Loucy (cell line): ENCODE data around the gene FLVCR1.

ENCODE experiments used
- H2AFZ ChIP-seq: fragments of 200-600 bp; sonication (generic); 2 replicates; pipeline ENCODE4 v1.6.0; 2016; ENCODE audit warnings: antibody characterized with exemption, mild to moderate bottlenecking, low read length, moderate library complexity
- H3F3A ChIP-seq: fragments of 200-600 bp; 2 replicates; pipeline ENCODE4 v1.6.0; 2016; ENCODE audit warnings: antibody characterized with exemption, low read depth, mild to moderate bottlenecking
- H3K27me3 ChIP-seq: fragments of 200-600 bp; sonication (generic); 2 replicates; pipeline ENCODE4 v1.6.1; 2014; ENCODE audit warnings: low read length, mild to moderate bottlenecking; ENCODE audit not compliant: insufficient read depth, poor library complexity, severe bottlenecking
- H3K36me3 ChIP-seq: fragments of 200-600 bp; sonication (generic); 2 replicates; pipeline ENCODE4 v1.6.1; 2016; ENCODE audit warnings: low read length; ENCODE audit not compliant: insufficient read depth
- H3K4me1 ChIP-seq: fragments of 200-600 bp; sonication (generic); 2 replicates; pipeline ENCODE4 v1.5.1; 2014; ENCODE audit warnings: low read length, mild to moderate bottlenecking; ENCODE audit not compliant: insufficient read depth, poor library complexity, severe bottlenecking
- H3K4me2 ChIP-seq: fragments of 200-600 bp; sonication (generic); 2 replicates; pipeline ENCODE4 v1.6.0; 2014; ENCODE audit warnings: antibody characterized with exemption, low read length, low read depth, mild to moderate bottlenecking; ENCODE audit not compliant: poor library complexity, severe bottlenecking
- H3K4me3 ChIP-seq: fragments of 200-600 bp; sonication (generic); 2 replicates; pipeline ENCODE4 v1.5.1; 2014; ENCODE audit warnings: low read length, mild to moderate bottlenecking, mixed read lengths; ENCODE audit not compliant: poor library complexity, severe bottlenecking
- H3K79me2 ChIP-seq: fragments of 200-600 bp; sonication (generic); 2 replicates; pipeline ENCODE4 v1.6.1; 2014; ENCODE audit warnings: low read length; ENCODE audit not compliant: insufficient read depth
- H3K9ac ChIP-seq: fragments of 200-600 bp; sonication (generic); 2 replicates; pipeline ENCODE4 v1.6.0; 2014; ENCODE audit warnings: mild to moderate bottlenecking, low read depth, low read length, moderate library complexity; ENCODE audit not compliant: poor library complexity, severe bottlenecking
- H3K9me2 ChIP-seq: fragments of 200-600 bp; sonication (generic); replicated peaks from 2 replicates; pipeline ENCODE4 v1.6.1; 2016; ENCODE audit warnings: low read depth, low read length, mixed read lengths
- H3K9me3 ChIP-seq: fragments of 200-600 bp; sonication (generic); 2 replicates; pipeline ENCODE4 v1.6.1; 2014; ENCODE audit warnings: mild to moderate bottlenecking, antibody characterized with exemption, low read length, low read depth; ENCODE audit not compliant: insufficient read depth
- H4K20me1 ChIP-seq: fragments of 200-600 bp; sonication (generic); 2 replicates; pipeline ENCODE4 v1.6.0; 2014; ENCODE audit warnings: antibody characterized with exemption, low read length, mild to moderate bottlenecking; ENCODE audit not compliant: insufficient read depth, poor library complexity, severe bottlenecking
- EZH2phosphoT487 ChIP-seq: fragments of 200-600 bp; IDR thresholded peaks from 2 replicates; pipeline ENCODE4 v1.6.1; 2018; ENCODE audit warnings: antibody characterized with exemption, mild to moderate bottlenecking, moderate library complexity, borderline replicate concordance
- TF ChIP-seq, protein P1 (sequence below): fragments of 200-600 bp; sonication (generic); conservative IDR thresholded peaks from 2 replicates; pipeline ENCODE4 v1.5.1; 2014; ENCODE audit warnings: mild to moderate bottlenecking, antibody characterized with exemption, low read length

The FLVCR1 gene

DNA sequence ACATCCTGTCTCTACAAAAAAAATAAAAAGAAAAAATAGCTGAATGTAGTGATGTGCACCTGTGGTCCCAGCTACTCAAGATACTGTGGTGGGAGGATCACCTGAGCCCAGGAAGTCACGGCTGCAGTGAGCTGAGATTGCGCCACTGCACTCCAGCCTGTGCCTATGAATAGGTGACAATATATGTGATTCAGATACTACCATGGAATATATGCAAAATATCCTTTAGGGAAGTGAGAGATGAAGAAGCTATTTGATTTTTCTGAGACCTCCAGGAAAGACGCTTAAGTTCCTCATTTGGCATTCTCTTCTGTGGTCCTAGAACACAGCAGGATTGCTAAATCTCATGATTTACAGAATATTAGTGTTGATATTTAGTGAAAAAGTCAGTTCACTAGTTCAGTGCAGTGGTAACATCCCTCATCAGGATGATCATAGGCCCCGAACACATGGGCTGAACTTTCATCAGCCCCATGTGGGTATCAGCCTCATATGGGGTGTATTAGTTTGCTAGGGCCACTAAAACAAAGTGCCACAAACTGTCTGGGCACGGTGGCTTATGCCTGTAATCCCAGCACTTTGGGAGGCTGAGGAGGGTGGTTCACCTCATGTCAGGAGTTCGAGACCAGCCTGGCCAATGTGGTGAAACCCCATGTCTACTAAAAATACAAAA is 86.3 kb downstream of the FLVCR1 start:
- TF ChIP-seq, protein P1, sequence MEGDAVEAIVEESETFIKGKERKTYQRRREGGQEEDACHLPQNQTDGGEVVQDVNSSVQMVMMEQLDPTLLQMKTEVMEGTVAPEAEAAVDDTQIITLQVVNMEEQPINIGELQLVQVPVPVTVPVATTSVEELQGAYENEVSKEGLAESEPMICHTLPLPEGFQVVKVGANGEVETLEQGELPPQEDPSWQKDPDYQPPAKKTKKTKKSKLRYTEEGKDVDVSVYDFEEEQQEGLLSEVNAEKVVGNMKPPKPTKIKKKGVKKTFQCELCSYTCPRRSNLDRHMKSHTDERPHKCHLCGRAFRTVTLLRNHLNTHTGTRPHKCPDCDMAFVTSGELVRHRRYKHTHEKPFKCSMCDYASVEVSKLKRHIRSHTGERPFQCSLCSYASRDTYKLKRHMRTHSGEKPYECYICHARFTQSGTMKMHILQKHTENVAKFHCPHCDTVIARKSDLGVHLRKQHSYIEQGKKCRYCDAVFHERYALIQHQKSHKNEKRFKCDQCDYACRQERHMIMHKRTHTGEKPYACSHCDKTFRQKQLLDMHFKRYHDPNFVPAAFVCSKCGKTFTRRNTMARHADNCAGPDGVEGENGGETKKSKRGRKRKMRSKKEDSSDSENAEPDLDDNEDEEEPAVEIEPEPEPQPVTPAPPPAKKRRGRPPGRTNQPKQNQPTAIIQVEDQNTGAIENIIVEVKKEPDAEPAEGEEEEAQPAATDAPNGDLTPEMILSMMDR = no peak
- no peak for TF ChIP-seq EZH2phosphoT487
- H3K9me2 ChIP-seq = no peaks in the 10 kb centered on the region
- no peaks in the 10 kb centered on the region for H3K9me3 ChIP-seq
- no peaks in the 10 kb centered on the region for H3K79me2 ChIP-seq
- no peak overlapping the region for H2AFZ ChIP-seq
- H3K4me1 ChIP-seq = no peaks in the 10 kb centered on the region
- H4K20me1 ChIP-seq = no peaks in the 10 kb centered on the region
- H3F3A ChIP-seq = no peaks in the 10 kb centered on the region
- no peaks in the 10 kb centered on the region for H3K27me3 ChIP-seq
- H3K4me2 ChIP-seq = no peak overlapping the region
- H3K9ac ChIP-seq = no peak overlapping the region
- H3K4me3 ChIP-seq = no peak overlapping the region
- H3K36me3 ChIP-seq = no peaks in the 10 kb centered on the region

DNA sequence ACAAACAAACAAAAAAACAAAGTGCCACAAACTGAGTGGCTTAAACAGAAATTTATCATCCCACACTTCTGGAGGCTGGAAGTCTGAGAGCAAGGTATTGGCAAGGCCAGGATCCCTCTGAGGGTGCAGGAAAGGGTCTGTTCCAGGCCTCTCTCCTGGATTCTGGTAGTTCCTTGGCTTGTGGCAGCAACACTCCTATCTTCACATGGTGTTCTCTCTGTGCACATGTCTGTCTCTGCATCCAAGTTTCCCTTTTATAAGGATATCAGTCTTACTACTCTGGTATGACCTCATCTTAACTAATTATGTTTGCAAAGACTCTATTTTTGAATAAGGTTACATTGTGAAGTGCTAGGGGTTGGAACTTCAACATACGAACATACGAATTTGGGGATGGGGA is 87.0 kb downstream of the FLVCR1 start:
- no peak overlapping the region for H3K4me2 ChIP-seq
- H3K36me3 ChIP-seq = no peaks in the 10 kb centered on the region
- H3K9me3 ChIP-seq = no peaks in the 10 kb centered on the region
- no peaks in the 10 kb centered on the region for H3K27me3 ChIP-seq
- TF ChIP-seq, protein P1 = no peak
- no peak for TF ChIP-seq EZH2phosphoT487
- no peak overlapping the region for H3K9ac ChIP-seq
- H2AFZ ChIP-seq = peak overlapping the region; percentile 78
- no peaks in the 10 kb centered on the region for H3K9me2 ChIP-seq
- no peaks in the 10 kb centered on the region for H3K79me2 ChIP-seq
- peaks cover 4% of the 10 kb centered on the region for H3K4me1 ChIP-seq
- H3F3A ChIP-seq = no peaks in the 10 kb centered on the region
- no peak overlapping the region for H3K4me3 ChIP-seq
- H4K20me1 ChIP-seq = no peaks in the 10 kb centered on the region

DNA sequence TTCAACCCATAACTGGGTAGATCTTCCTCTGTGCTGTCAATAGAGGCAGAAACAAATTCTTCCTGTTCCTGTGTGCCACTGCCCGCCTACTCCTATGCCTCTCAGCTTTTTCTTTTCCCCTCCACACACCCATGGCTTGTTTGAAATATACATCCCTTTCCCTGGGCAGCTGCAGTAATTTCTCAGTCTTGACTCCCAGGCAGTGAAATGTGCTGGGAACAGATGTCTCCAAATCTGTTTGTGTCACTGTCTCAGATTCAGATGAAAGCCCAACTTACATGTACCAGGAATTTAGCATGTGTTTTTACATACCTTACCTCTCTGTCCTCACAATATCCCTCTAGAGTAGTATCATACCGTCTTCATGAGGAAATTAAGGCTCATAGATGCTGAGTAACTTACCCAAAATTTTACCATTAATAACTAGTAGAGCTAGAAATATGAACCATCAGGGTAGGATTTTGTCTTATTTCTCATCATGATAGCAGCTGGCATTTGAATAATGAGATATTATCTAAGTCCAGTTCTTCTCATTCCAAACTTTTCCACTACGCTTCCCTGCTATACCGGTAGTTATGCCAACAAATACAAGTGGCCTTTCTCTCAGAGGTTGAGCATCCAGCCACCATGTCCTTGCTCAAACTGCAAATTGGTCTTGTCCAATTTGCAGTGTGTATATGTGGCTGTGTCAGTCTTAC is 87.5 kb downstream of the FLVCR1 start:
- Histone ChIP-seq H2AFZ (peak overlapping the region; percentile 78), H3K9me2 (no peaks in the 10 kb centered on the region), H3K4me1 (peaks cover 6% of the 10 kb centered on the region), H3K27me3 (no peaks in the 10 kb centered on the region), H3K9me3 (no peaks in the 10 kb centered on the region), H3K4me3 (no peak overlapping the region), H3F3A (no peaks in the 10 kb centered on the region), H3K79me2 (no peaks in the 10 kb centered on the region), H3K4me2 (no peak overlapping the region), H4K20me1 (no peaks in the 10 kb centered on the region), H3K36me3 (no peaks in the 10 kb centered on the region), H3K9ac (no peak overlapping the region)
- TF ChIP-seq, protein P1 = no peak
- no peak for TF ChIP-seq EZH2phosphoT487
